Mucosa of gallbladder (tissue), 1 donor: ENCODE data around the gene TCERG1L. TPM values are rescaled to one million over a fixed set of nuclear protein-coding genes. Genes with fewer than 3 reads are reported as not detected.
"Not testable (repeated sequence)": the region's sequence is repeated elsewhere in the genome, so short reads cannot be mapped to it uniquely, and the experiment has no call there.

Experiments
- DNase-seq: peaks from one replicate; pipeline ENCODE4 v3.0.0-alpha.2; 2020; ENCODE audit warnings: low spot score
- total RNA-seq: library from RNA; stranded (reverse); gene quantifications from one replicate; pipeline ENCODE4 v1.2.1, GENCODE V29; 2021
- donor health status: DM: no; HTN: no; CAD: no.

The TCERG1L gene
- total RNA-seq, 1 donor from 2014 or later = not detected

DNA sequence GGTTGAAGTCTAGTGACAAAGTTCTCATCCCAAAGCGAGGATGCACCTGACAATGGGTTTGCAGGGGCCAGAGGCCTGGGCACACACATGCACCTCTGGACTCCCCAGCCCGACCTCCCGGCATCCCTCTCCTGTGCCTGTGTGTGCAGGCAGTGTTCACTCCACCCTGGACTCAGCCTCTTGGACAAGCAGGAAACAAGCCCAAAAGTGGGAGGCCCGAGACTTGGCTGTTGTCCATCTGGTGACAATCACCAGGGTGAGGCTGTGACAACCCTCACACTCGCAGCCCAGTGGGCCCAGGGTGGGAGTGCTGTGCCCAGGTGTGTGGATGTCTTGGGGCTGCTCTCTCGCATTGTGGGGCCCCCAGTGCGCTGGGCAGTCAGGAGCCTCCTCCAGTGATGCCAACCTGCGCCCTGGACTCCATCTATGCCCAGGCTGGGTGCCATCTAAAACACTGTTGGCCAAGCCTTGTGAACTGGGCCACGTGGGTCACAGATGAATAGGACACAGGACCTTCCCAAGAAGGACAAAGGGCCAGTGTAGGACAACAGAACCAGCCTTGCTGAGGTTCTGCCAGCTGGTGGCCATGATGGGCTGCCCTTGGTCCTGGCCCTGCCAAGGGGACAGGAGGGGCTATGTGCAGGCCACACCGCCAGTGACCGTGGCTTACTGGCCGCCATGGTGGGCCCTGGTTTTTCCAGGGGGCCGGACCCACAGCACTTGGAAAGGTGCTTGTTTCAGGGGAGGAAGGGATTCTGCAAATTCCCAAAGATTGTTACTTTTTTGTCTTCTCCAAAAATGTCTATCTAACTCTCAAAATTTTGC, 144.3 kb downstream of the TCERG1L start:
- no peak for DNase-seq

DNA sequence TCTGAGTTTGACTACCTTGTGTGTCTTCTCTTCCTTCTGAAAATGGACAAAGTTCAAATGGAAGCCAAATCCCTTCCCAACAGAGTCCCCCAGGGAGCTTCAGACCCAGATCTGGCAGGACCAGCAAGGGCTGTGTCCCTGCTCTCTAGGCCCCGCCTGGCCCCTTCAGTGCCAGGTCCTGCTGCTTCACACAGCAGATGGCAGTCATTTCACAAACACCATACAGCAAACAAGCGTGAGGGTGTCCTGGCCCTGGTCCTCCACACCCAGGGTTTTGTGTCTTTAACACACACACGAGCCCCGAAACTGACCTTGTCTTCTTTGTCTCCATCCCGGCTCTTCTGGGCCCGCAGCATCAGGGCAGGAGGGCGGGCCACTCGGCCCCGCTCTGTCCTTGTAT, 145.0 kb downstream of the TCERG1L start:
- DNase-seq = no peak

DNA sequence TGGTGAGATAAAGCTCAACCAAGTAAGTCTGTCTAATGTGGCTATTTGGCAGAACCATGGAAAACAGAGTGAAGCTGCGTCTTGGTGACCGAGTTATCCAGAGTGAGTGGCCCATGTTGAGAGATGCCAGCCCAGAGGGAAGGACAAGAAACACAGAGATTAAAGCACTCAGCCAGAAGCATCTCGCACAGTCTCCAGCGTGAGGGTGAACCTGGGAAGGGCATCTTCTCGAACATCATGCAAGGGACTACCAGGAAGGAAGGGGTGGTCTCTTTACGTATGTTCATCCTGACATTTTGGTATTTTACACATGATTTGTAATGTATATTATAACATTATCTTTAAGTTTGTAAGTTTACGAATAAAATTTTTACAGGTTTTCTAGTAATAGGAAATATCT, 146.4 kb downstream of the TCERG1L start:
- no peak for DNase-seq

DNA sequence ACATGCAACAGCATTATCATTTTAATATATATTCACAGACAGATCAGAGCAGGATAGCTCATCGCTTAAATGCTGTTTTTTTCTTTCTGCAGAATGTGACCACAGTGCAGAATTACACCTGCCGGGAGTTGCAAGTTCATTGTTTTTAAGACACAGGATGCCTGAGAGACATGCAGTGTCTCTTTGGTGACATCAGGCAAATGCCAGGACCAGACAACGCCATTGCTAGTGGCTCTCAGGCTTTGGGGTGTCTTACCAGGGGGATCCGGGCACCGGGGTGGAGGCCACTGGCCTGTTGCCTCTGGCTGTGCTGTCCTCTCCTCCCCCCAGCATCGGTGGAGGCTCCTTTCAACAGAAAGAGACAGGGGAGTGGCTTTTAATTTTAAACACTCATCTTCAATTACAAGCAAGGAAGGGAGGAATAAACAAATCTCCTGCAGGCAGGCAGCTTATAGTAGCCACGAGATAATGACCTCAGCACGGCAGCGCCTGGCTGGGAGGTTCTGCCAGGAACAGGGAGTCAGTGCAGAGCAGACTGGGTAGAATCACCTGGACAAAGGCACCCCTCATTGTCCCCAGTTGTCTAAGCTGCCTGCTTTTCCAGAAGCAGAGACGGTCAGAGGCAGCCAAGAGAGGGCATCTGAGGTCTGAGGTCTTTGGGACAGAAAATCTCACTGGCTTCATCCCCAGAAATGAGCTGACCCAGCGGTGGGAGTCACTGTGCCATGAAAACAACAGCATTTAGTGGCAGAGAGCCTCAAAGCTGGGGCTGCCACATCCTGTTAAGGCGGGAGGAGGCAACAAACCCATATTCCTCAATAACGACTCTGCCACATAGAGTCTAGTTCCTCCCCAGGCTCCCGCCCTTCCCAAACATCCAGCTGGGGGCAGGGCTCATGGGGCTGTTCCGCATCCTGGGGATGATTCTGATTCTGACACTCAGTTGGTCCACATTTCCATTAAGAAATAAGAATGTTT, 148.4 kb downstream of the TCERG1L start:
- no peak for DNase-seq

DNA sequence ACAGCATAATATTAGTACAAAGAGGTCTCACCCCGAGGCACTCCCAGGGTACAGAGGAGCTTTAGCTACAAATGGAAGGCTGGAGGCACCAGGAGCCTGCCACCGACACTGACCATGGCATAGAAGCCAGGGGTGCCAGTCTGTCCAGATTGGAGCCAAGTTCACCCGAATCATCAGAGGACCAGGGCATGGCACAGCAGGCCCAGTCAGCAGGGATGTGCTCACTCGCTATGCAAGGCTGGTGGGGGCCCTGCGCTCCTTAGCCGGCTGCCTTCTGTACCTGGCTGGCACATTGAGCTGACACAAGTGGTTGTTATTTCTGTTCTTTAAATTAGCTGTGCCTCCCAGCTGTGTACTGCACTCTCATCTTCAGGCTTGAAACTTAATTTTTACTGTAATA, 149.3 kb downstream of the TCERG1L start:
- DNase-seq = no peak

DNA sequence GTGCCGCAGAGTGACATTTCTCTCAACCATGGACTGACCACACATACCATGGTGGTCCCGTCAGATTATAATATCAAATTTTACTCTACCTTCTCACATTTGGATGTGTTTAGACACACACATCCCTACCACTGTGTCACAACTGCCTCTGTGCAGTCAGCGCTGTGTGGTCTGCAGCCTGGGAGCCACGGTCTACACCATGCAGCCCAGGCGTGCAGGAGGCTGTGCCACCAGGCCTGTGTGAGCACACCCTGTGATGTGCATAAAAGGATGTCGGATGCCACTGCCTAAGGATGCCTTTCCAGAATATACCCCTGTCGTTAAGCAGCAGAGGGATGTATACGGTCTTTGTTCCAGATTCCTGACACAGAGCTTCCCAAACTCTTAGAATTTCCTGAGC, 150.4 kb downstream of the TCERG1L start:
- DNase-seq = no peak

DNA sequence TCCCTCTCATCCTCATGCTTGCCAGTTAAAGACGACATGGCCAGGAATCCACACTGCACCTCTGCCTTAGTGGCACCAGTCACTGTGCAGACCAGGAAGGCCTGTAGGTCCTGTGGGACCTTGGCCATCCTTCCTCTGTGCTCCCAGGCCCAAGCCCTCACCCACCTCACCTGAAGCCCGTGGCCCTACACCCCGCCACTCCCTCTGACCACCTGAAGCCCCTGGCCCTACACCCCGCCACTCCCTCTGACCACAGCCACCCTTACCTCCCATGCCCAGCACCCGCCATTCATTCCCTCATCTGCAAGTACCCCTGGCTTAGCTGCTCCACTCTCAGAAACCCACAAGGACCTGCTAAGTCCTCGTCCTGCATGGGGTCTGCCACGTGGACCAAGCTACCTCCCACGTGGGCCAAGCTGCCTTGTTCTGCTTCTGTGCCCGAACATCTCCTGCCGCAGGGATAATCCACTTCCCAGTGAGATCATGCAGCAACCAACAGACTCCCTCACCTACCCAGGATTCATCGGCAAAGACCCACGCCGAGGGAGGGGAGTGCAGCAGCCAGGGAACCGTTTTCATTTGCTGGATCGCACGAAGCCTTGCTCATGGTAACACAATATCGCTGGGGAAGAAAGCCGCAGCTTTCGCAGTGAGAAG, 151.2 kb downstream of the TCERG1L start:
- DNase-seq = no peak

DNA sequence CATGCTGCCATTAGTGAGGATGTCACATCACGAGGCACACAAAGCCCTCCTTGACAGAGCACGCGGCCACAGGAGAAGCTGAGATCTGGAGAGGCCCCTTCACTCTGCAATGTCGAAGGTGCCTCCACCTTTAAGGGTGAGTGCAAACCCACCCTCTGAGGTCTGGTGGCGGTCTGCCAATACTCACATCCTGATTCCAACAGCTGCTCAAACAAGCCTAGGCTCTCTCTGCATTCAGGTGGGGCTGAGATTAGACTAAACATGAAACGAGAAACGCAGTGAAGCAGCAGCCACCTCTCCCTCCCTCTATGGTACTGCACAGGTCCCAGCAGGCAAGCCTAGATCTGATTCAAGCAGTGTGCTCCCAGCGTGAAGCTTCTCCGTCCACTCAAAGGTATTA, 151.8 kb downstream of the TCERG1L start:
- no peak for DNase-seq

DNA sequence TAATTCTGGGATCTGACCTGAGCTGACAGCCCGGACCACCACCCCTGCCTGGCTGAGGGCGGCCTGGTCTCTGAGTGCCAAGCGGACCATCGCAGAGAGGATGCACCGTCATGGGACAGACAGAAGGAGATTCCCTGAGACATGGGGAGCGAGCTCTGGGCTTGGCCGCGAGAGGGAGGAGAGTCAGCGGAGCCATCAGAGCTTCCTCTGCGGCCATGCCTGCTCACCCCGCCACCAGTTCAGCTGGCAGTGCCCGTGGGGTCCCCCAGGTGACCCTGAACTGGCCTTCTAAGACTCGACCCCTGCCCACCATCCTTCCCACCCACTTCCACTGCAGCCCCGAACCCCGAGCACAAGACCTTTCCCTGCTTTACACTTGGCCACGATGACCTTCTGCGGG, 152.8 kb downstream of the TCERG1L start:
- DNase-seq = no peak

DNA sequence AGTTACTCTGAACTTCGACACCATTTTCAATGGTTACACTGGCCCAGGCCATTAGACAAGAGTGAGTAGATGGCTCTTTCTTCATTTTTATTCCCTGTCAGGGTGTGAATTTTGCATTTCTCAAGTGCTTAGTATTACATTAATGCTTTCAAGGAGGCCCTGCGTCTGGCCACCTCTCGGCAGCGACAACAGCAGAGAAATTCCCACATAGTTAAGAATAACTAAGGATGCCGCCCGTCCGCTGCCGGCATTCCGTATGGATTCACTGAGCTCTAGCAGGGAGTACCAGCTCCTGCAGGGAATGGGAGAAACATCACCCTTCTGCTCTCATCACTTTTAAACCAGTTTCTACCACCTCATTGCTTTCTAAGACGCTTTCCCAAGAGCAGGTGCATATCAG, 153.6 kb downstream of the TCERG1L start:
- no peak for DNase-seq

DNA sequence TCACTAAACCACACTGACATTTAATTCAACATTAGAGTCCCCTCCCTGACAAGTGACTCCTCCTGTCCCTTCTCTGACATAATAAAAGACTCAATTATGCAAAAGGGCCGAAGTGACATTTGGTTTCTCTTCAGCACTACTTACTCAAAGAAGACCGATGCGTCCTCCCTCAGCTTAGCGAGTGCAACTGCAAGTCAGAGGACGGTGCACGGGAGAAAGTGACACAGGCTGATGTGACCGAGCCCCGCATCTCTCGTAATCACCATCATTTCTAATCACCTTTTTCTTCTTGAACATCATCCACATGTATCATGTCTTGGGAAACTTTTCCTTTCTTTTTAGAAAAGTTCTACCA, 155.7 kb downstream of the TCERG1L start:
- no peak for DNase-seq

DNA sequence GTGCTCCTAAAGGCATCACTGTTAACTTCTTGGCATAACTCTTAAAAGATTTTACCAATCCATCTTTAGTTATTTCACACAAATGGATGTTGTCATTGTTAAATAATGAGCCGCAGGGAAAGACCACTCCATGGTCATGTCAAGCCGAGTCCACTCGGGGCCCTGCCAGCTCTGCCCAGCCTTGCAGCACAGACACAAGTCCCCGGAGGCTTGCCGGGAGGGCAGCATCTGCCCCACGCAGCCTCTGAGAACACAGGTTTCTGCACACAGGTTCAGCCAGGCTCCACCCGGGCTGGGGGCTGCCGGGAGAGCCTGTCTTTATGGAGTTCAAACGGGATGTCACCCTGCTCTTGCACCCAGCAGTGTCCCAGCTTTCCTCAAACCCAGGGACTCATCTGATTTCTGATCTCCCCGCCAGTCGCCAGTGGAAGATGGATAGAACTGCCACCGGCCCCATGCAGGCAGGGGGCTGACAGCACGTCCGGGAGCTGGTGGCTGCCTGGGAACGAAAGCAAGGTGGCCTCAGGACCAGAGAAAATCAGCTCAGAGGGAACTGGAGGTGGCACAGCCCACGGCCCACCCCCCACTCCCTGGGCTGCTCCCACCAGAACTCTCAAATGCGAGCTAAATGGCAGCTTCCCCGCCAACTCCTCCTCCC, 156.2 kb downstream of the TCERG1L start:
- no peak for DNase-seq

DNA sequence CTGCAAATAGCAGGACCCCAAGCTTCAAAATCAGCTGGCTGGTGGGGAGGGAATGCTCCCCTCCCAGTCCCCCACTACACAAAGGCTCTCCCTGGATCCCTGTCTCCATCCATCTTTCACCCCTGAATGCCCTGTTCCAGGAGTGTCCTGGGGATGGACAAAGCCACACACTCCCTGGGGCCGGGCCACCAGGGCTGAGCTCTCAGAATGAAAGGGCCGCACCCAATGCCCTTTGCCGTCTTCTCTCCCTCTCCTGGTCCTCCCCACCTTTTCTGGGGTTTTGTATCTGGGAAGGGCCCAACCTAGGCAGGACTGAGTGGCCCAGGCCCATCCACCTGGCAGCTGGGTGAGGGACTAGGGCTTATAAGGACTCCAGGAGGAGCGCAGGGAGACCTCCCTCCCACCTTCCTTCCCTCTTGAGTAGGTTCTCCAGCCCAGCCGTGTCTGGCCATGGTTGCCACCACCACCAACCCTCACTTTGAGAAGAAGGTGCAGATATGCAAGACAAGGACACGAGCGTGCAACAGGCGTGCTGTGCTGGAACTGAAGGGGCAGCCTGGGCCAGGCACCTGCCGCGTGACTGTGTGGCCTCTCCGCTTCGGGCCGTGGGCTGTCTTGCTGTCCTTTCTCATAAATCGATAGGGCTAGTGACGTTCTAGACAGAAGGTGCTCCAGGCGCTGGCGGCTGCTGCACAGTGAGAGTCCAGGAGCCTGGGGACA, 157.1 kb downstream of the TCERG1L start:
- DNase-seq = no peak

DNA sequence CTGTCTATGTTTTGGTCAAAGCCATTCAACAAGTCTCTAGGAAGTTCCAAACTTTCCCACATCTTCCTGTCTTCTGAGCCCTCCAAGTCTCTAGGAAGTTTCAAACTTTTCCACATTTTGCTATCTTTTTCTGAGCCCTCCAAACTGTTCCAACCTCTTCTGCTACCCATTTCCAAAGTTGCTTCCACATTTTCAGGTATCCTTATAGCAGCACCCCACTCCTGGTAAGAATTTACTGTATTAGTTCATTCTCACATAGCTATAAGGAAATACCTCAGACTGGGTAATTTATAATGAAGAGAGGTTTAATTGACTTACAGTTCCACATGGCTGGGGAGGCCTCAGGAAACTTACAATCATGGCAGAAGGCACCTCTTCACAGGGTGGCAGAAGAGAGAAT, 159.1 kb downstream of the TCERG1L start:
- DNase-seq = not testable (repeated sequence)

DNA sequence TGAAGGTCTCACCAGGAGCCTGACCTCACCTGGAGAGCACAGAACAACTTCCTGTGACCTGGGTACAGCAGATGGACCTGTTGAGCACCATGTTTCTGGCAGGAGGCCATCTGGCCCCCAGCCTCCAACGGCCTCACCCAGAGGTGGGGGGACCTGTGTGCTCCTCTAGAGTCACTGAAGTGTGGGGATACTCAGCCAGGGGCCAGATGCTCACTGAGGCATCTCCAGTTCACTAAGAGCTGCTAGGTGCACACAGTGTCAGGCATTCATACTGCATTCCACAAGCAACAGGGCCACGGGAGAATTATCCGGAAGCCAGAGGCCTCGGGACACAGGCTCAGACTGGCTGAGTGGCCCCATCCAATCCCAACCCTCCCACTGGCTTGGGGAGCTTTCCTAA, 161.4 kb downstream of the TCERG1L start:
- DNase-seq = no peak

DNA sequence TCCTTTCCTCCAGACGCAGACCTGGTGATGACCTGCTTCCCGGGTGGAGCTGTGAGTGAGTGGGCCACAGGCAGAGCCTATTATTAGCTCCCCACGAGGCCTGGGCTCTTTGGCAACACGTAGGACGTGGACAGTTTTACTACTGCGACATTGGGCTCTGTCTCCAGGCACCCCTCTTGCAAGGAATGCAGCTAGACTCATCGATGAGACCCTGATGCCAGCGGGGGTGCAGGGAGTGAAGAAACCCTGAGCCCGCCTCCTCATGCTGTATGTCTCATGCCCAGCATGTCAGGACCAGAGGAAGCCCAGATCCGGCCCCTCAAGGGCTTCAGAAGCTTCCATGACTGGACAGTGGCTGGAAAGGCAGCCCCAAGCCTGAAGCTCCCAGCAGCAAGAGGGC, 161.9 kb downstream of the TCERG1L start:
- no peak for DNase-seq

DNA sequence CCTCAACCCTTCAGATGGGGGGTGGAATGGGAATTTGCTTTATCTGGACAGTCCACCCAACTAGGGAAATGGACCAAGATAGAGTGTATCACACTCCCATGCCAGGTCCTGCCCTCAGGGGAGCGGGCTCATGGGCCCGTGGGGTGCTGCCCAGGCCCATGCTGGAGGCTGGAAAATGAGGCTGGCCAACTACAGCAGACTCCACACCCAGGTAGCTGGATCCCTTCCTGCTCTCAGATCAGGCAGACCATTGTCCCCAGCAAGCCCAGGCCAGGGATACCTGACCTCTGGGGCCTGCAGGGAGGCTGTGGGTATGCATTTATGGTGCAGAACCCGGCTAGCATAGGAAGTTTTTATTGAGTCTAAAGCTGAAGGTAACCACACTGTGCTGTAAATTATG, 162.4 kb downstream of the TCERG1L start:
- no peak for DNase-seq

DNA sequence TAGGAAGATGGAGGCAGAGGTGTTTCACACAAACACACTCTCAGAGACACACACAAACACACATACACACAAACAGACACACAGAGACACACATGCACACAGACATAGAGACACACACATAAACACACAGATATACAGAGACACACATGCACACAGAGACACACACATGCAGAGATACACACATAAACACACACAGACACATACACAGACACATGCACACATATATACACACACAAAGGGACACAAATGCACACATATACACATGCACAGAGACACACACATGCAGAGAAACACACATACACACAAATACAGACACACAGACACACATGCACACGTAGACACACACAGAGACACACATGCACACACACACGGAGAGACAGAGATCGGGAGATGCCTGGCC, 163.3 kb downstream of the TCERG1L start:
- DNase-seq = no peak

DNA sequence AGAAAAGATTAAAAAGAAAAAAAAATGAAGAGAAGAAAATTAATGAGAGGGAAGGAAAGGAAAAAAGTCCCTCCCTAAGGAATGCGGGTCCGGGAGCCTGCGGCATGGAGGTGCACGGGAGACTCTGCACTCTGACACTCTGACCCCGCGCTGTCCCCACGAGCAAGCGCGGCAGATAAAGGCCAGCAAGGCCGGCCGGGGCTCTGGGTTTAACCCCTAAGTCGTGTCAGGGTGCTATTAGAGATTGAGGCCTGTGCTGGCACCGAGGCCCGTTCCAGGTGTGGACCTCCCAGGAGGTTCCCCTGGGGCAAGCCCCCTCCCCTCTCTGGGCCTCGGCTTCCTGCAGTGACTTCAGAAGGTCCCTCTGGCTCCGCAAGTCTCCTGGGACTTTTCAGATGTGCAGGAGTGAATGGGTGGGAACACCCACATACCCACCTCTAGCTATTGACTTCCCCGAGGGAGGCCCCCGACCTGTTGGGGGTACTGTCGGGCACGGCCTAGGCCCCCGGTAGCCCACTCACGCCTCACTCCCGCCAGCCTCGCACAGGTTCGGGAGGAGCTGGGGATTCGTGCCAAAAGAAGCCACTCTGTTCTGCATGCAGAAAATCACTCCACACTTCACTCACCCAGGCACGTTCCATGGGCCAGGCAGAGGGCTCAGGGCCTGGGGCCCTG, 164.1 kb downstream of the TCERG1L start:
- no peak for DNase-seq

DNA sequence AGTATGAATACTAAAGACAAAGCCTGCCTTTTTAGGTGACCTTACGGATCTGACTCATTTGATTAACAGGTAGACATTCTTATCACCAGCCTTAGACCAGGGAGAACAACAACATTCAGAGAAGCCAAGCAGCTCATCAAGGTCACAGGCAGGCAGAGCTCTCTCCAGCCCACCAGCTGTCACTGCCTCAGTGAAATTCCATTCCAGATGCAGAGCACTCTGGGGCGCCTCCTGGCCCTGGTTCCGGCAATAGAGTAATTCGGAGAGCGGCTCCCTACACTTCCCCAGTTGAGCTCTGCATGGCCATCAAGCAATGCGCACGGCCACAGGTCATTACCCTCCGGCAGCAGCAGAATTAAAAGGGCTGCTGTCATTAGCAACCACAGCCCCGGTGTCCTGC, 164.7 kb downstream of the TCERG1L start:
- no peak for DNase-seq

DNA sequence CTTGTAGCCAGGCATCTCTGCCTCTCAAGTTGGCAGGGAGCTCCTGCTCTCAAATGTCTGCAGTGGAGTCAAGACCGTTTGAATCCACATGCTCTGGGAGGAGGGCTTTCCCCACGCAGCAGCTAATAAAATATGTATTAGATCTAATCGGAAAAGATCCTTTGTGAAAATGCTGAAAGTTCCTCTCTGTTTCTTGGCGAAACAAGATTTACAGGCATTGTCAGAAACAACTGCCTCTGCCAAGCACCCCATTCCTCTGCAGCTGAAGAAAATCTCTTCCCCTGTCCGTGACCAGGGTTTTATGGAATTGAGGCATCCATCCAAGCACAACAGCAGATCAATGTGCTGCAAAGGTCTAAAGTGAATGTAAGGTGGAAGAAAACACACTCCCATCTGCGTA, 165.8 kb downstream of the TCERG1L start:
- DNase-seq = no peak
